Ectodermal cell (in vitro differentiated cells): ENCODE results near the gene DCANP1.

Experiments used
- H3K27ac ChIP-seq: 2 replicates; pipeline ENCODE4 v1.7.0; 2013; ENCODE audit warnings: mild to moderate bottlenecking, low read depth, low read length; ENCODE audit not compliant: insufficient read depth, poor library complexity, severe bottlenecking
- H3K27me3 ChIP-seq: 2 replicates; pipeline ENCODE4 v1.7.0; 2013; ENCODE audit warnings: mild to moderate bottlenecking, low read length; ENCODE audit not compliant: insufficient read depth, control insufficient read depth, poor library complexity, severe bottlenecking
- H3K36me3 ChIP-seq: one replicate; pipeline ENCODE4 v1.7.0; 2013; ENCODE audit warnings: low read length; ENCODE audit not compliant: control insufficient read depth, insufficient read depth
- H3K4me1 ChIP-seq: one replicate; pipeline ENCODE4 v1.7.0; 2013; ENCODE audit warnings: low read length; ENCODE audit not compliant: control insufficient read depth, insufficient read depth
- H3K4me3 ChIP-seq: 2 replicates; pipeline ENCODE4 v1.7.0; 2013; ENCODE audit warnings: low read depth, low read length, control low read depth; ENCODE audit not compliant: insufficient read depth
- H3K9me3 ChIP-seq: 2 replicates; pipeline ENCODE4 v1.7.0; 2013; ENCODE audit warnings: mild to moderate bottlenecking, low read length, moderate library complexity; ENCODE audit not compliant: control insufficient read depth
- WGBS, 2 experiments: methylation state at CpG; one replicate each; pipeline ENCODE4 v1.1.7; 2013; ENCODE audit warnings: missing lambda C conversion rate in 2 of 2; 5-methylcytosine and 5-hydroxymethylcytosine counted together

Gene DCANP1

DNA sequence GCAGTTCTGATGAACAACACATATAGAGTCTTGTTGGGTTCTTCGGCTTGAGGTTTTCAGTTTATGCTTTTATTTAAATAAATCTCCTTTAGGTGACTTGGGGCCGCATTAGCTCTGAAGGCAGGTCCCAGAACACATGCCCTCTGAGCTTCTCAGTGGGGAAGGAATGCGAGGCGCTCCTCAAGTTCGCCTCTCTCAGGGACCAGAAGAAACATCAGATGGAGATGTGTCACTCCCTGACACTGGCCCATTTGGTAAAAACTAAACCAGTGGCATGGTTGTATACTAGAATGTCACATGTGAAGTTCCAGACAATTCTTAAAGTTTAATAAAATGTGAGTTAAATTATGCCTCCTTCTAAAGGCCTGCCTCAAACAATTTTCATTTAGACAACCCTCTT lies 50.1 kb downstream of the DCANP1 start:
- H3K36me3 ChIP-seq = no peaks in the 10 kb centered on the region
- no peak overlapping the region for H3K4me3 ChIP-seq
- 88 to 90% methylated on average over 5 of the region's 5 CpGs for WGBS, 2 experiments
- H3K27me3 ChIP-seq = peaks cover 37% of the 10 kb centered on the region
- H3K27ac ChIP-seq = no peak overlapping the region
- H3K9me3 ChIP-seq = no peaks in the 10 kb centered on the region
- peaks cover 17% of the 10 kb centered on the region for H3K4me1 ChIP-seq

DNA sequence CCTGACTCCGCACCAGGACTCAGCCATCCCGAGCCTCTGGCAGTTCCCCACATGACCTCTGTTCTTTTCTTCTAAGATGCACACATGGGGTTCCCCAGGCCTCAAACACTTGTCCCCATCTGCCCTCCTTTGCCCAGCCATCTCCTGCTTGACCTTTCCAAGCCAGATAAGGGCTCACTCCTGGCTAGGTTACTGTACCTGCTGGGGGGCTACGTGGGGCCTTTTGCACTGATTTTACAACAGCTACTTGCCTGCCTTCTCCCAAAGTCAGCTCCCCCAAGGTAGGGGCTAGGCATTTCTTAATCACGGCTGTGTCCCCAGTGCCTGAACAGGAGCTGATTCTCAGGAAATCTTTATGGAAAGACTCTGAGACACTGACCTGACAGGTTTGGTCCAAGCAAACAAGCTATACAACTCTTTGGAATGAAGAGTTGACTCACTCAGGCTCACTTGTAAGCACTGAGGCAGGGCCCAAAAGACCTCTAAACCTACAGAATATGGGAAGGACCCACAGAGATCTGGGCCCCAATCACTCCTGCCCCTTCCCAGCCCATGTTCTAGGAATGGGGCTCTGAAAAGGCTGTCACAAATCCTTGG lies 50.6 kb downstream of the DCANP1 start:
- Histone ChIP-seq H3K4me1 (peaks cover 19% of the 10 kb centered on the region), H3K27ac (no peak overlapping the region), H3K27me3 (peaks cover 32% of the 10 kb centered on the region), H3K9me3 (no peaks in the 10 kb centered on the region), H3K4me3 (no peak overlapping the region), H3K36me3 (no peaks in the 10 kb centered on the region)
- 85 to 88% methylated on average over 4 of the region's 4 CpGs for WGBS, 2 experiments

GRCh38 chr5:135395866-135396265 lies 51.3 kb downstream of the DCANP1 start:
- no peak overlapping the region for H3K4me3 ChIP-seq
- no peak overlapping the region for H3K27ac ChIP-seq
- H3K36me3 ChIP-seq = no peaks in the 10 kb centered on the region
- H3K9me3 ChIP-seq = no peaks in the 10 kb centered on the region
- H3K4me1 ChIP-seq = peaks cover 22% of the 10 kb centered on the region
- 95% methylated on average over 4 of the region's 4 CpGs for WGBS, 2 experiments
- peaks cover 25% of the 10 kb centered on the region for H3K27me3 ChIP-seq

DNA sequence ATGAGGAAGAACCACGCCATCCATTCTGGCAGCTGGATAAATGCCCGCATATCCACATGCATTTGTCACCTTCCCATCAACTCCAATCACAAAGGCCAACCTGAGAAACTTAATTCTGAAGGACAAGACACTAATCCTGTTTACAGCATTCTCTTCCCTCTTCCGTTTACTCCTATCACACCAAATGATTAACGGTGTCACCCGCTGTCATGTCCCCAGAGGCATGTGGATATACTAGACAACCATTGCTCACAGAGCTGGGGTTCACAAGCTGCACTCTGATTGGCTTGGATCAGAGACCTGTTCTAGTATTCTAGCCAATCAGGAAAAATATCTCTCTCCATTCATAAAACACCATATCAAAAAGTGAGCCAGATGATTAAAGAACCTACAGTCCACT lies 51.7 kb downstream of the DCANP1 start:
- Histone ChIP-seq H3K4me1 (peaks cover 22% of the 10 kb centered on the region), H3K27me3 (peaks cover 21% of the 10 kb centered on the region), H3K4me3 (no peak overlapping the region), H3K27ac (no peak overlapping the region), H3K9me3 (no peaks in the 10 kb centered on the region), H3K36me3 (no peaks in the 10 kb centered on the region)
- 90 to 91% methylated on average over 5 of the region's 5 CpGs for WGBS, 2 experiments
